Renal cortex interstitium (tissue), 11 donors: ENCODE data around the gene HOTAIR. TPM values are rescaled to one million over a fixed set of nuclear protein-coding genes. Genes with fewer than 3 reads are reported as not detected.

ENCODE experiments used
- DNase-seq, 11 donors: peaks; one replicate each; pipeline ENCODE4 v3.0.0-alpha.2; 2013; ENCODE audit warnings: low read depth in 9 of 11, low spot score in 4 of 11; ENCODE audit errors: extremely low read depth in 1 of 11
- polyA plus RNA-seq, 3 donors: library from polyadenylated mRNA; unstranded; fragments of 120-200 nt; gene quantifications; one replicate each; pipeline ENCODE4 v1.2.1, GENCODE V29; 2013; ENCODE audit not compliant: insufficient read length in 3 of 3

Gene HOTAIR
- polyA plus RNA-seq, 3 donors = 1.6 to 4.3 (median 3.0) TPM

DNA sequence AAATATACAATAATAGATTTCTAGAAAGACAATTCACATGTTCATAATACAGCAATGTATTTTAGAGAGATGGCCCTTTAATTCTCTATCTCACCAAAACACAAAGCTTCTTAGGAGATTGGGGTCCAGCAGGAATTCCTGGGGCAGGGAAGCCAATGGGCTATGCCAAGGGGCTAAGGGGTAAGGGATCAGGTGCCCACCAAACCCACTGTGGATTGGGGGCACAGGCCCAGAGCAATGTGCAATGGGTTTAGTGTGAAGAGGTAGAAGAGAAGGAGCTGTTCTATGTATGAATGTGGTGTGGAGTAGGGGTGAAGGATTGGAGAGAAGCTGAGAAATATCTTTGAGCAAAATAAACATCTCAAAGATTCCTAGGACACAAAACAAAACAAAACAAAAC is 33.6 kb downstream of the HOTAIR start:
- DNase-seq = no peak

DNA sequence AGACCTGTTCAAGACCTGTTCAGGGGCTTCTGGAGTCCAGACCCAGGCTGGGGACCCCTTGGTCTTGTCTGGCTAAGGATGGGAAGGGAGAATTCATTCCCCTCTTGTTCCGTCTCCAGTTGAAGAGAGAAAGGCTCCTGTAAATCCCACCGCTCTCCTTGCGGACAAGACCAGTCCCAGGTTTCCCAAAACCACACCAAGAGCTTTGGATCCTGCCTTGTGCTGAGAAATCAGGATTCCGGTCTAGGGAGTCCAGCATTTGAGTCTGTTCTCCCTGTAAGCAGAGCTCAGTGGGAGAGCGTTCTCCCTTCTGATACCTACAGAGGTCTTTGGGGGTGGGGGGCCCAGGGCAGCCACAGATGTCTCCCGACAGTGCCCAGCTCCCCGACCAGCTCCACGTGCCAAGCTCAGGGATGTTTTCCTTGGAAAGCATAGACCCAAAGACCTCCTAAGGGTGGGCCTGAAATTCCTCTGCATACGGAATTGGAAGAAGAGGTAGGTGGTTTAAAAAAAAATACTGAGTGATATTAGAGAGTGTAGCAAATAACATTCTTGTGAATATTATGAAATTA is 34.2 kb downstream of the HOTAIR start:
- DNase-seq = no peak

- peak in 2 of 11 donors; percentile 39 to 43 for DNase-seq
Observed at GRCh38 chr12:53939141-53940108, 35.3 kb downstream of the HOTAIR start.

GRCh38 chr12:53938326-53939140 is 36.2 kb downstream of the HOTAIR start, which contains the start of gene HOXC13:
TSS of gene HOXC13 (plus strand) at chr12:53938831. CDS start at chr12:53938907, 76 bp downstream.
- DNase-seq = peak; percentile 62 to 89 (median 80)

DNA sequence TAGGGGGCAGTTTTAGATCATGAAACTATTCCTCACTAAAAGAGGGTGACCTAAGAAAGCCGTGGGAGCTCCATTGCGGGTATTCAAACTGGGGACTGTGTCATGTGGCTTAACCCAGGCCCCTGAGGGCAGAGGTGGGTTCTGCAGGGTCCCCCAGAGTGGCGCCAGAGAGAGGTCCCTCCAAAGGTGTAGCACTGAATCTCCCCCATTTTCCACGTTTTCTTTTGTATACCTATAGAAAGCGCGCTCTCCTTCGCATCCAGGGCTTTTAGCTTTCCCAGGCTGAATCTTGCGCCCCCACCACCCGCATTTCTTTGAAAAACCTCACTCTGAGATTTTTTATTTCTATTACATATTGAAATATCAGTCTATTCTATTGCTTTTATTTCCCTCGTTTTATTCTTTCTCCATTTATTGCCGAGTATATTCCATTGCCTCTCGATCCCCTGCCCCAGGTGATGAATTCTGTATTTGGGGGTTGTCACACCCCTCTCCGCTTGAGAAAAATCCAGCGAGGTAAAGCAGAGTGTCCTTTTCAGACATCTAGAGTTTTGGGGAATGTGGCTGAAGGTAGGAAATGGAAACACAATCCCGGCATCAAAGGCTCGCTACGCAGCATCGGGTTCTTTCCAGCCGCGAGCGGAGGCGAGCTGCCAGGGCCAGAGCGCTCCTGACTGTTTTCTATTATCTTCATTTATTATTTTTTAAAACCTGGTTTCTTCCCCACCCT is 37.0 kb downstream of the HOTAIR start:
- DNase-seq = no peak

GRCh38 chr12:53937099-53937498 is 37.7 kb downstream of the HOTAIR start:
- no peak for DNase-seq

DNA sequence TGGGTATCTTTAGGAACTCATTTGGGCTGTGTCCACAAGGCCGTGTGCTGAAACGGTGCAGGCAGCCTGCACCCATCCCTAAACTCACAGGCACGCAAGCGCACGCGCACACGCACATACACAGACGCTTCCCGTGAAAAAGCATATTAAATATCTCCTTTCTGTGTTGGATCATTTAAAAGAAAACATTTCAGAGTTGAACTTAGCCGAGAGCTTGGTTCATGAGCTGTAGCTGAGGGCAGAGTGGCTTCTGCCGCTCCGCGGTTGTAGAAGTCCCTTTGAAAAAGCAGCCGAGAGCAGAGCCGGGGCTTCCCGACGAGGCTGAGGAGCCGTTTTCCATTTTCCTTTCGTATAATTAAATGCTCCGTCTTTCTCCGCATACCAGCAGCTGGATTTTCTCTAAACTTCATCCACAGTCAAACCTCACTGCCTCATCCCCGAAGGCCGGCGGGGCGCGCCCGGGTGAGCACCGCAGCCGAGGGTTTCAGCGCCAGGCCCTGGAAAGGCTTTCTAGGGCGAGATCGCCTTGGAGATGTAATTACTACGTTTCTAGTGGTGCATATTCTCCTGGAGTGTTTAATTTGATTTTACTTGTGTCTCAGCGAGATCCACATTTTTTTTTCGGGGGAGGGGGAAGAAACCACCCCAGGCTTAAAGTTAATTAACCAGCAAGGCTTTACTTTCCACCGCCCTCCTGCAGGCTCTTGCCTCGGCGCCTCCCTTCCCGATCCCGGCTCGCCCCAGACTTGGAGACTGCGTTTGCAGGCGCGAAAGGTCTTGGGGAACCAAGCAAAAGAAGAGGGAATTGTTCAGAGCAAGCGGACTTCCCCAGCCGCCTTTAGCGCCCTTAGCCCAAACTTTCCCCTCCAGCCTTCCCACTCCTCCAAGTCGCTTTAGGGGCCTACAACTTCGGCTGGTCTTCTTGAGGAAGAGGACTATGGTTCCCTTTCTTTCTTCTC is 39.1 kb downstream of the HOTAIR start:
- no peak for DNase-seq

- DNase-seq = no peak
Observed at GRCh38 chr12:53932915-53933314, 41.8 kb downstream of the HOTAIR start.

DNA sequence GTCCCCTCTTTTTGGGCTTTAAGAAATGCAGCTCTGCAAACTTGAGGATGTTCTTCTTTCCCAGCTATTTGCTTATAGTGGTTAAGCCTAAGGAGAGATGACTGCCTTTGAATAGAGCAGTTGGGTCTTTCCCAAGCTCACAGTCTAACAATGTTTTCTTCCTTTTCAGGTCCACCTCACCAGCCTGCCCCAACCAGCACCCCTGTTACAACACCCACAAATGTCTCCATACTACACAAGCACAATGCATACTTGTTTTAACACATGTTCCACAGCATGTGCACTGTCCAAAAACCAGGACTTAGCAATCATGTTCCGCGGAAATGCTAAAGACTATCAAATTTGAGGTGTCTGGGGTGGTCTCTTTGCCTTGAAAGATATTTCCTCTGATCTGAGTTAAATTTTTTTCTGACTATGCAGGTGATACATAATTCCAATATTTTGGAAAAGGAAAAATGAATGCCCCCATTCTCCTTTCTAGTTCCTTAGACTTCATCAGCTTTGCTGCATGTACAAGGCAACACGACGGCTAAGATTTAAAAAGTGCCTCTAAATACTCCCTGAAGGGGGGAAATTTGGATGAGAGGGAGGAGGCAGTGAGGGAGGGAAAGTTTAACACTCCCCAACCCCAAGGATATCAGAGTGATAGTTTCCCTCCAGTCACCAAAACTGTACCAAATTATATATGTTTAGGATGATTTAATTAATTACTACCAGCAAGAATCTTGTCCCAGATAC is 42.7 kb downstream of the HOTAIR start:
- no peak for DNase-seq

GRCh38 chr12:53930591-53931255 is 44.0 kb downstream of the HOTAIR start:
- no peak for DNase-seq

GRCh38 chr12:53929527-53929926 is 45.2 kb downstream of the HOTAIR start:
- DNase-seq = no peak

DNA sequence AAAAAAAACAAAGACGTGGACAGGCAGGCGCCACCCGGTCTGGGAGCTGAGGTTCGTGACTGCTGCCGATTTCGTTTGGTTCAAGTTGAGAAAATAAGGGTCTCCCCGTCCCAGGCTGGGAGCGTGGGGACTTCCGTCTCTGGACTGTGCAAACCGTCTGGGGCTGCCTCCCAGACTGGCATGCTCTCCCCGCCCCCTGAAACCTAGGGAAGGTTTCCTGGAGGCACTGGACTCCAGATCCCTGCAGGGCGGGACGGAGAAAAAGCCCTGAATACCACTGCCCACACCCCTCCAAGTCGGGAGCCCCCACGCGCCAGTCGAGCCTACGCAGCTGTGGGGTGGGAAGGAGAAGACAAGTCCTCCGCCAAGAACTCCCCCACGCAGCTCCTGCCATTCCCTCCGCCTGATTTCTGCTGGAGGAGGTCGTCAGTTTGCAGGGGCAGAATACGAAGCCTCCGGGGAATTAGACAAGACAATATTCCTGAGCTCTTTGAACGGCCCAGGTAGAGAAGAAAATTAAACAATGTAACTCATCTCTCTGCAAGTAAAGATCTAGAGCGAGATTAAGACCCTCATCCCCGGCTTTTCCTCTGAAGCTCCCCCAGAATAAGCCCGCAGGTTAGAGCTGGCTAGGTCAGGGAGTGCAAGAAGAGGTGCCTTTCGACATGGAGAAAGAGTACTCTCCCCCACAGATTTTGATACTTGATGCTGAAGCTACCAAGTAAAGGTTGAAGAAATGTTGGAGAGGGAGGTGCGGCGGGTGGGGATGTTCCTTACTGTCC is 46.5 kb downstream of the HOTAIR start:
- no peak for DNase-seq

- DNase-seq = no peak
Observed at GRCh38 chr12:53927220-53928029, 47.3 kb downstream of the HOTAIR start.

- DNase-seq = no peak
Observed at GRCh38 chr12:53924521-53925405, 50.0 kb downstream of the HOTAIR start.
